Right kidney (tissue), 1 donor: ENCODE results near the gene UBE2D3.

Source experiments
- DNase-seq: peaks from one replicate; pipeline ENCODE4 v3.0.0-alpha.2; 2016

Gene UBE2D3

GRCh38 chr4:102758241-102759160, 68.8 kb downstream of the UBE2D3 start:
- DNase-seq, result no peak

- DNase-seq, result no peak
Observed at GRCh38 chr4:102757681-102758080, 69.7 kb downstream of the UBE2D3 start.

DNA sequence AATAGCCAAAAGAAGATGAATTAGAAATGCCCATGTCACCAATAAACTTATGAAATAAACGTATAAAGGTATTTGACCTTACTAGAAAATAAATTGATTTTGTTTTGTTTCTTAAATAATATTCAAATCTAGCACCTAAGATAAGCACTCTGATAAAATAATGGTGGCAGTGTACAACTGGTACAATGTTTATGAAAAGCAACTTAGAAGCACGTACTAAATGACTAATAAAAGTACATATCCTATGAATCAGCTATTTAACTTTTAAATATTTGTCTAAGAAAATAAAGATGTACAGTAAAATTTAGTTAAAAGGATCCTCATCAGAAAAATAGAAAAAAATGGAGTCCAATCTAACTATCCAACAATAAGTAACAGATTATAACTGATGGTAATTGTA, 73.3 kb downstream of the UBE2D3 start:
- DNase-seq, result no peak

DNA sequence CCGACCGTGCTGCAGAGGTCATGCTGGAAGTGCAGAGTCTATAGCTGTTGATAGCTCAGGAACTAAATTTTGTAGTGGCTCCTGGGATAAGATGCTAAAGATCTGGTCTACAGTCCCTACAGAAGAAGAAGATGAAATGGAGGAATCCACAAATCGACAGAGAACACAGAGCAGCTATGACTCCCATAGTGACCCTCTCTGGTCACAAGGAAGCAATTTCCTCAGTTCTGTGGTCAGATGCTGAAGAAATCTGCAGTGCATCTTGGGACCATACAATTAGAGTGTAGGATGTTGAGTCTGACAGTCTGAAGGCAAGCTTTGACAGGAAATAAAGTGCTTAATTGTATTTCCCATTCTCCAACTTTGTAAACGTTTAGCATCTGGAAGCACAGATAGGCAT, 75.4 kb downstream of the UBE2D3 start:
- DNase-seq, result no peak
